HepG2 (cell line): Measurements from ENCODE around the gene TENM3. TPM values are rescaled to one million over a fixed set of nuclear protein-coding genes. Genes with fewer than 3 reads are reported as not detected.

Source experiments
- ATAC-seq: fragments of 200-7000 bp; cut with Tn5 transposase; 3 replicates; pipeline ENCODE4 v1.9.1; 2020; ENCODE audit warnings: mild to moderate bottlenecking, moderate library complexity
- BruUV-seq: library from RNA; stranded (reverse); fragments of 400-500 nt; replicated peaks from 2 replicates; lab custom pipeline; 2021; lab: Mats Ljungman, UMichigan
- CTCF ChIA-PET: fragments of 300-600 bp; formaldehyde crosslinking; extraction: SDS; loops from one replicate; lab custom pipeline; 2021; ENCODE audit warnings: low total read pairs, inconsistent platforms, low intra/inter-chr PET ratio; lab: Yijun Ruan, JAX
- POLR2A ChIA-PET: fragments of 350-600 bp; sonication (Branson Sonifier 250); formaldehyde crosslinking; loops from one replicate; lab custom pipeline; 2020; ENCODE audit warnings: antibody characterized with exemption, inconsistent platforms; lab: Yijun Ruan, JAX
- DNase-seq: peaks from one replicate; pipeline ENCODE4 v3.0.0-alpha.2; 2015; ENCODE audit warnings: low spot score
- FAIRE-seq: peaks from 3 replicates; lab custom pipeline; 2011; peaks lifted over from hg19 to GRCh38; lab: Jason Lieb, UNC
- H2AFZ ChIP-seq: one replicate; pipeline ENCODE4 v1.6.1; 2011; ENCODE audit warnings: low read length, inconsistent platforms
- H3K27ac ChIP-seq: fragments of 300-600 bp; 3 replicates; pipeline ENCODE4 v1.8.0; 2011; ENCODE audit warnings: mixed run types, mild to moderate bottlenecking, mixed read lengths, low read length, inconsistent platforms; ENCODE audit not compliant: insufficient read depth; ENCODE audit errors: extremely low read length
- H3K27me3 ChIP-seq, 2 experiments: fragments of 200-600 bp in 1 of 2; 2 replicates in 1 of 2; 3 replicates in 1 of 2; pipeline versions ENCODE4 v1.6.0 to v1.8.0; 2011; ENCODE audit warnings: low read length in 2 of 2, mild to moderate bottlenecking in 2 of 2, moderate library complexity in 2 of 2, inconsistent platforms in 1 of 2; ENCODE audit not compliant: insufficient read depth in 2 of 2, control insufficient read depth in 1 of 2
- H3K36me3 ChIP-seq, 2 experiments: fragments of 200-600 bp in 1 of 2; replicated peaks in 1 of 2; 2 replicates in 1 of 2; 3 replicates in 1 of 2; pipeline versions ENCODE4 v1.5.1 to v1.8.0; 2011; ENCODE audit warnings: low read length in 2 of 2, inconsistent platforms in 1 of 2; ENCODE audit not compliant: insufficient read depth in 2 of 2, control insufficient read depth in 1 of 2
- H3K4me1 ChIP-seq: 2 replicates; pipeline ENCODE4 v1.5.1; 2012; ENCODE audit warnings: low read length, inconsistent platforms; ENCODE audit not compliant: insufficient read depth
- H3K4me2 ChIP-seq: 2 replicates; pipeline ENCODE4 v1.6.0; 2011; ENCODE audit warnings: low read depth, low read length, inconsistent platforms
- H3K4me3 ChIP-seq, 3 experiments: fragments of 200-600 bp in 1 of 3; sonication (generic), shearing (Covaris generic) in 1 of 3; replicated peaks in 1 of 3; 2 replicates each; pipeline ENCODE4 v1.5.1; 2011 to 2016; ENCODE audit warnings: low read length in 3 of 3, inconsistent platforms in 2 of 3, low read depth in 2 of 3, mild to moderate bottlenecking in 2 of 3, control low read depth in 1 of 3, mixed read lengths in 1 of 3; ENCODE audit not compliant: insufficient read depth in 1 of 3
- H3K79me2 ChIP-seq: one replicate; pipeline ENCODE4 v1.6.1; 2011; ENCODE audit warnings: low read length, inconsistent platforms; ENCODE audit not compliant: insufficient read depth
- H3K9ac ChIP-seq: 2 replicates; pipeline ENCODE4 v1.6.0; 2011; ENCODE audit warnings: mild to moderate bottlenecking, low read depth, low read length, inconsistent platforms; ENCODE audit not compliant: insufficient read depth
- H3K9me3 ChIP-seq: 2 replicates; pipeline ENCODE4 v1.5.1; 2012; ENCODE audit warnings: mild to moderate bottlenecking, low read length
- H4K20me1 ChIP-seq: 2 replicates; pipeline ENCODE4 v1.6.0; 2011; ENCODE audit warnings: inconsistent platforms, mild to moderate bottlenecking, low read length, moderate library complexity; ENCODE audit not compliant: insufficient read depth
- ARNT2 ChIP-seq: sonication (generic); formaldehyde crosslinking; IDR thresholded peaks from 2 replicates; pipeline ENCODE4 v1.8.0; 2022; ENCODE audit warnings: mild to moderate bottlenecking, low read depth, missing genetic modification reagents, moderate library complexity
- IKZF5 ChIP-seq: IDR thresholded peaks from 2 replicates; pipeline ENCODE4 v1.6.1; 2018; ENCODE audit warnings: missing genetic modification reagents, mild to moderate bottlenecking, missing compliant biosample characterization
- NCOA1 ChIP-seq: sonication (generic); formaldehyde crosslinking; IDR thresholded peaks from 2 replicates; pipeline ENCODE4 v1.9.0; 2021; ENCODE audit warnings: missing genetic modification reagents
- NPAS2 ChIP-seq: sonication (generic); formaldehyde crosslinking; IDR thresholded peaks from 2 replicates; pipeline ENCODE4 v1.8.0; 2022; ENCODE audit warnings: mild to moderate bottlenecking, missing genetic modification reagents, borderline replicate concordance
- RXRB ChIP-seq: IDR thresholded peaks from 2 replicates; pipeline ENCODE4 v1.6.1; 2016; ENCODE audit warnings: borderline replicate concordance, missing genetic modification reagents, missing compliant biosample characterization
- ZBTB44 ChIP-seq: sonication (generic); formaldehyde crosslinking; IDR thresholded peaks from 2 replicates; pipeline ENCODE4 v1.4.0; 2020; ENCODE audit warnings: missing genetic modification reagents
- ZMYM3 ChIP-seq: sonication (generic); formaldehyde crosslinking; IDR thresholded peaks from 2 replicates; pipeline ENCODE4 v1.5.1; 2020; ENCODE audit warnings: mild to moderate bottlenecking, missing genetic modification reagents
- ZNF747 ChIP-seq: sonication (generic); formaldehyde crosslinking; IDR thresholded peaks from 2 replicates; pipeline ENCODE4 v1.8.1; 2023; ENCODE audit warnings: missing genetic modification reagents, mild to moderate bottlenecking, borderline replicate concordance
- ZNF775 ChIP-seq: sonication (generic); formaldehyde crosslinking; IDR thresholded peaks from 2 replicates; pipeline ENCODE4 v1.4.0; 2020; ENCODE audit warnings: missing genetic modification reagents, mild to moderate bottlenecking, moderate library complexity, borderline replicate concordance
- WGBS: methylation state at CpG from one replicate; pipeline ENCODE4 v1.1.6; 2017; ENCODE audit warnings: low lambda C conversion rate; 5-methylcytosine and 5-hydroxymethylcytosine counted together
- in situ Hi-C: cut with HindIII; loops from 2 replicates; pipeline ENCODE4 v1.10.0; 2017; ENCODE audit warnings: low pct_unique_long_range_greater_than_20kb; ENCODE audit not compliant: extremely low pct_ligation_motif_present
- intact Hi-C: fragments of 100-400 bp; cut with micrococcal nuclease; formaldehyde crosslinking; loops from one replicate; pipeline ENCODE4 v1.10.0; 2022; ENCODE audit not compliant: unreplicated experiment
- polyA plus RNA-seq, 8 experiments: library from polyadenylated mRNA; depleted of rRNA in 3 of 8; stranded (reverse) in 7 of 8; unstranded in 1 of 8; fragments of >200 nt; fragmentation: Illumina TruSeq in 4 of 8; extraction: Trizol in 4 of 8; gene quantifications; 2 replicates each; pipeline versions ENCODE4 v1.2.1 to v1.2.3, GENCODE V29; 2011 to 2016; ENCODE audit warnings: low read depth in 4 of 8, missing spikeins in 1 of 8, mixed read lengths in 1 of 8; ENCODE audit not compliant: insufficient read depth in 1 of 8
- total RNA-seq, 5 experiments: library from RNA; depleted of rRNA; stranded (reverse); fragments of >200 nt; fragmentation: Illumina TruSeq; extraction: Trizol; gene quantifications; 2 replicates each; pipeline ENCODE4 v1.2.3, GENCODE V29; 2016; ENCODE audit warnings: low read depth in 1 of 5

TENM3 gene
- total and polyA plus RNA-seq, 2 of the 13 experiments (the other 11 are each of a cell fraction or from before 2014, with no cell fraction given) = 0.04 TPM; not detected in 1

- no peak for TF ChIP-seq ZMYM3 (CRISPR knock-in tag)
- no peak for TF ChIP-seq RXRB (CRISPR knock-in tag)
- TF ChIP-seq ZNF775 (CRISPR knock-in tag) = no peak
- TF ChIP-seq, all 625 proteins: peak for 0
Observed at GRCh38 chr4:182556580-182556979, 313.4 kb downstream of the TENM3 start (continued).

GRCh38 chr4:182560358-182560757 lies 317.2 kb downstream of the TENM3 start:
- BruUV-seq = no TSS peak
- H3K9me3 ChIP-seq = no peaks in the 10 kb centered on the region
- CTCF ChIA-PET = no interaction called here
- no peak for ATAC-seq
- no peak overlapping the region for H3K9ac ChIP-seq
- H3K4me1 ChIP-seq = no peaks in the 10 kb centered on the region
- intact Hi-C loops = no loop called here
- in situ Hi-C loops = no loop called here
- no peak overlapping the region for H3K4me3 ChIP-seq
- no peak overlapping the region for H2AFZ ChIP-seq
- no peak overlapping the region for H3K4me2 ChIP-seq
- FAIRE-seq = no peak
- no peaks in the 10 kb centered on the region for H3K36me3 ChIP-seq
- no peak for DNase-seq
- H3K79me2 ChIP-seq = no peaks in the 10 kb centered on the region
- TF ChIP-seq ARNT2 (CRISPR knock-in tag) = no peak
- no peak for TF ChIP-seq NCOA1 (CRISPR knock-in tag)
- no peak for TF ChIP-seq NPAS2
- TF ChIP-seq IKZF5 (CRISPR knock-in tag) = no peak
- TF ChIP-seq ZBTB44 (CRISPR knock-in tag) = no peak
- no peak for TF ChIP-seq ZNF747 (CRISPR knock-in tag)
- no peaks in the 10 kb centered on the region for H4K20me1 ChIP-seq
- WGBS = 2% methylated on average over 4 of the region's 4 CpGs
- H3K27me3 ChIP-seq = no peaks in the 10 kb centered on the region
- no peak overlapping the region for H3K27ac ChIP-seq
- POLR2A ChIA-PET = no interaction called here
